22Rv1 (cell line): ENCODE data around the gene PHTF2.
A peak's percentile ranks its signal among the peaks of the same experiment; 100 is the strongest.
"Not testable (repeated sequence)": the region's sequence is repeated elsewhere in the genome, so short reads cannot be mapped to it uniquely, and the experiment has no call there.

Source experiments
- H3K27ac ChIP-seq: fragments of 450-650 bp; 2 replicates; pipeline ENCODE4 v1.5.1; 2017
- ZFX ChIP-seq: fragments of 450-650 bp; IDR thresholded peaks from 2 replicates; pipeline ENCODE4 v1.6.1; 2017; ENCODE audit warnings: antibody characterized with exemption, borderline replicate concordance
- TF ChIP-seq, protein P1 (sequence below): fragments of 450-650 bp; IDR thresholded peaks from 2 replicates; pipeline ENCODE4 v1.5.1; 2017; ENCODE audit warnings: mild to moderate bottlenecking

The PHTF2 gene

DNA sequence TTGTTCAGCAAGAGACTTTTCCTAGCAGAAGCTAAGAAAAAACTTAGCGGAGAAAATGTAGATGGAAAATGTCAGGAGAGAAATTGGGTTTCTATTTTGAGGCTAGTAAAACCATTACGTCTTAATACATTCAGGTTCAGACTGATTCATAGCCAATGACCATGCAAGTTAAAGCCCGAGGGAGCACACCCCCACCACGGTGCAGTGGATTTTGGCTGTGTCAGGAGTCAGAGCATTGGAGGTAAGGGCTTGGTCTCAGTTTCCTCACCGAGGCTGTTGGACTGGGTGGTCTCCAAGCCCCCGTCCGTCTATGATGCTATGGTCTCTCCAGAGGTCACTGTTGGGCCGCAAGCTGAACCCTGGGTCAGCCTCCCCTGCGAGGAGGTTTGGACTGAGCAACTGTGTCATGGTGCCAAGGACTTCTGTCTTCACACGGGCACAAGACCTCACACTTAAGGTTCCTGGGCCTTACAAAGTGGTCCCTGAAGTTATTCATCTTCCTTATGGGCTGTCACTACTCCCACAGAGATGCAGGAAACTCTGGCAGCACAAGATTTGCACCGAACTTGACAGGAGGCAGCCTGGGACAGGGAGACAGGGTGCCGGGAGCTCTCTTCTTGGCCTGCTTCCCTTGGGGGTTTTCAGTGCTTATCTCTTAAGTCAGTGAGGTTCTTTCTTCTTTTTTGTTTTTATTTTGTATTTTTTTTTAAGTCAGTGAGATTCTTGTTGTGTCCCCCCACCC is 186.8 kb downstream of the PHTF2 start:
- no peak for TF ChIP-seq ZFX
- H3K27ac ChIP-seq: no peak overlapping the region

DNA sequence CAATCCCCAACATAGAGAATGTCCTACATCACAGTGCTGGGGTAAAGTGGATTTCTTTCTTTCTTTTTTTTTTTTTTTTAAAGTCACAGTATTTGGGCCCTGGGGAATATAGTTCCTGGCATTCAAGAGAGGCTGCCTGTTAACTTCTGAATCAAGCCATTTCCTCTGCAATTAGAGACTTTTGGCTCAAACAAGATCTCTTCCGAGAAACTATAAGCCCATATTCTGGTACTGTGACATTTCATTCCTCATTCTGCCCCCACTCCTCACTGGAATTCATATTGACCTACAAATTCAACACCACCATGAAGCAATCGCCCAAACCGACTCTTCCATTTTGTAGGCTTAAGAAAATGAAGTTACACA is 187.4 kb downstream of the PHTF2 start:
- TF ChIP-seq, protein P1, sequence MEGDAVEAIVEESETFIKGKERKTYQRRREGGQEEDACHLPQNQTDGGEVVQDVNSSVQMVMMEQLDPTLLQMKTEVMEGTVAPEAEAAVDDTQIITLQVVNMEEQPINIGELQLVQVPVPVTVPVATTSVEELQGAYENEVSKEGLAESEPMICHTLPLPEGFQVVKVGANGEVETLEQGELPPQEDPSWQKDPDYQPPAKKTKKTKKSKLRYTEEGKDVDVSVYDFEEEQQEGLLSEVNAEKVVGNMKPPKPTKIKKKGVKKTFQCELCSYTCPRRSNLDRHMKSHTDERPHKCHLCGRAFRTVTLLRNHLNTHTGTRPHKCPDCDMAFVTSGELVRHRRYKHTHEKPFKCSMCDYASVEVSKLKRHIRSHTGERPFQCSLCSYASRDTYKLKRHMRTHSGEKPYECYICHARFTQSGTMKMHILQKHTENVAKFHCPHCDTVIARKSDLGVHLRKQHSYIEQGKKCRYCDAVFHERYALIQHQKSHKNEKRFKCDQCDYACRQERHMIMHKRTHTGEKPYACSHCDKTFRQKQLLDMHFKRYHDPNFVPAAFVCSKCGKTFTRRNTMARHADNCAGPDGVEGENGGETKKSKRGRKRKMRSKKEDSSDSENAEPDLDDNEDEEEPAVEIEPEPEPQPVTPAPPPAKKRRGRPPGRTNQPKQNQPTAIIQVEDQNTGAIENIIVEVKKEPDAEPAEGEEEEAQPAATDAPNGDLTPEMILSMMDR: no peak
- no peak for TF ChIP-seq ZFX
- no peak overlapping the region for H3K27ac ChIP-seq

DNA sequence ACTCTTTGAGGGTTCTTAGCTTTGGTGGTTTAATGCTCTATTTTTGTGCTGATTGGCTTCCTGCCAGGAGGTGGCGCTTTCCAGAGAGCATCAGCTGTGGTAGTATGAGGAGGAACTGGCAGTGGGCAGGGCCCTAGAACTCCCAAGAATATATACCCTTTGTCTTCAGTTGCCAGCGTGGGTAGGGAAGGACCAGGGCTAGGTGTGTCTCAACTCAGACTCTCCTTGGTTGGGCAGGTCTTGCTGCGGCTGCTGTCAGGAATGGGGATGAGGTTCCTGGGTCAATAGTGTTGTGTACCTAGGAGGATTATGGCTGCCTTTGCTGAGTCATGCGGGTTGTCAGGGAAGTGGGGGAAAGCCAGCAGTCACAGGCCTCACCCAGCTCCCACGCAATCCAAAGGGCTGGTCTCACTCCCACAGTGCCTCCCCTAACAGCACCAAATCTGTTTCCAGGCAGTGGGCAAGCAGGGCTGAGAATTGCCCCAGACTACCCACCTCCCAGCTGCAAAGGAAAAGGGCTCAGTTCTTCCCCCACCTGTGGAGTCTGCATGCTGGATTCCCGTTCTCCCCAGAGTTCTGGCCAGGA is 191.5 kb downstream of the PHTF2 start:
- TF ChIP-seq ZFX: no peak
- TF ChIP-seq, protein P1: peak; percentile 43
- no peak overlapping the region for H3K27ac ChIP-seq

DNA sequence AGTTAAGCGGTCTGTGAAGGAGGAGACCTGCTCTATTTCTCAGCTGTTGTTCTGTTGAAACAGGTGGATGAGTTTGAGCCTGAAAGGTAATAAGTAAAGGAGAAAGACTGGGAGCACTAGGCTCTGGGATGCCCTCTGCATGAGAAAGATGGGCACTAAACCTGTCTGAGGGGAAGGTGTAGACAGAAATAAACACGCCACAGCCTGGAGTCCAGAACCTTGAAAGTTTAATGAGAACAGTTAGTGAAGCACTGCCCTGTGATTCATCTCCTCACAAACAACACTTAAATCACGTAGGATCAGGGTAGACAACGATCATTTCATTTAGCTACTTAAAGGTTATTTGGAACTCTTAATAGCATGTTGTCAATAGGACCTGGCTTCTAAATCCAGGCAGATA is 193.1 kb downstream of the PHTF2 start:
- TF ChIP-seq, protein P1: no peak
- no peak for TF ChIP-seq ZFX
- no peak overlapping the region for H3K27ac ChIP-seq

DNA sequence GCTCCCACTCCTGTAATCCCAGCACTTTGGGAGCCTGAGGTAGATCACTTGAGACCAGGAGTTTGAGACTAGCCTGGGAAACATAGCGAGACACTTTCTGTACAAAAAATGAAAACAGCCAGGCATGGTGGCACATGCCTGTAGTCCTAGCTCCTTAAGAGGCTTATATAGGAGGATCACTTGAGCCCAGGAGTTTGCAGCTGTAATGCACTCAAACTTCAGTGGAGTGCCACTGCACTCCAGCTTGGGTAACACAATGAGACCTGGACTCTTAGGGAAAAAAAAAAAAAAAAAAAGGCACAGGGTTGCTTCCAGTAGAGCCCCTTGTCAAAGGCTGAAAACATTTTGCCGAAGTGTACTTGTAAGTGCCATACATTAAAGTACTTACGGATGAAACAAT is 195.3 kb downstream of the PHTF2 start:
- TF ChIP-seq, protein P1: no peak
- no peak for TF ChIP-seq ZFX

DNA sequence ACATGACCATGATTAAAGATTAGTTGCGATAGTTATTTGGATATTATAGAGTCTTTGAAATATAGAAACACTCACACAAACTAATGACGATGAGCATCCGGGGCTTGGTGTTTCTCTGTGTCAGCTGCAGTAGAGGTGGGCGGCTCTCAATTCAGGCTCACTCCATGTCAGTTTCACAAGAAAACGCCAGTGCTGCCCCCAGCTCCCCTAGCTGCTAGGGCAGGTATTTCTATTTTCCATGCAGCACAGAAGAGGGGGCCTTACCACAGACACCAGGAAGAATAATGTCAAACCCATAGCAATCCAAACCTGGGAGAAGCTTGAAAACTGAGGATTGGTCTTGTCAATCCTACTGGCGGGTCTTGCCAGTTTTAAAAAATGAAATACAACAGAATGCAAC is 197.1 kb downstream of the PHTF2 start:
- TF ChIP-seq, protein P1: no peak
- no peak for TF ChIP-seq ZFX
- H3K27ac ChIP-seq: no peak overlapping the region

More for the DNA sequence above, 195.3 kb downstream of the PHTF2 start:
- H3K27ac ChIP-seq: no peak overlapping the region

DNA sequence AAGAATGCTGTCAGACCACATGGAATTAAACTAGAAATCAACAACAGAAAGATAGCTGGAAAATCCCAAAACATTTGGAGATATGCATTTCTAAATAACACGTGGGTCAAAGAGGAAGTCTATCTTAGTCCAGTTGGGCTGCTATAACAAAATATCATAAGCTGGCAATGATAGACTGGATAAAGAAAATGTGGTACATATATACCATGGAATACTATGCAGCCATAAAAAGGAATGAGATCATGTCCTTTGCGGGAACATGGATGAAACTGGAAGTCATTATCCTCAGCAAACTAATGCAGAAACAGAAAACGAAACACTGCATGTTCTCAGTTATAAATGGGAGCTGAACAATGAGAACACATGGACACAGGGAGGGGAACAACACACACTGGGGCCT is 200.6 kb downstream of the PHTF2 start:
- not testable (repeated sequence) for H3K27ac ChIP-seq

DNA sequence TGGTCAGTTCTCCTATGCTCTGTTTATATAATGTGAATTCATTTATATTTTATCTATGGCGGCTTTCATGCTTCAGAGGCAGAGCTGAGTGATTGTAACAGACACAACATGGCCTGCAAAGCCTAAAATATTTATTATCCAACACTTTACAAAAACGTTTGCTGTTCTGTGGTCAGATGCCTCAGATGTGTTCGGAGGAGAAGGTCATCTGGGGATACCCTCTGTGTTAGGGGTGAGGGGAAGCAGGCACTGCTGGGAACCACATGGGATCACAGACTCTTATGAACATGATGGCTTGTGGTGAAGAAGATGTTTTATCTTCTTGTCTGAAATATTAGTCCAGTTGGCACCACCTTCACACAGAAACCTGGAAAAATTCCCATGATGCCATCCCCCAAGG is 203.4 kb downstream of the PHTF2 start:
- no peak overlapping the region for H3K27ac ChIP-seq
- TF ChIP-seq, protein P1: no peak
- TF ChIP-seq ZFX: no peak
